Ovary (tissue), 3 donors: ENCODE results near the gene TMCO2.

Experiments
- CTCF ChIP-seq, 3 donors: fragments of 450-650 bp in 2 of 3; fragments of 200-600 bp in 1 of 3; IDR thresholded peaks; one replicate each; pipeline versions ENCODE4 v1.5.1 to v1.8.0; 2016 to 2022; ENCODE audit warnings: antibody characterized with exemption in 3 of 3, mild to moderate bottlenecking in 1 of 3
- EP300 ChIP-seq: sonication (generic); formaldehyde crosslinking; IDR thresholded peaks from one replicate; pipeline ENCODE4 v1.6.1; 2017; ENCODE audit warnings: antibody characterized with exemption
- POLR2A ChIP-seq: fragments of 450-650 bp; IDR thresholded peaks from one replicate; pipeline ENCODE4 v1.6.1; 2017; ENCODE audit warnings: antibody characterized with exemption, mild to moderate bottlenecking, moderate library complexity
- donor health status: DM: no; HTN: no; CAD: no.

GRCh38 chr1:40257313-40257687 is 9.6 kb downstream of the TMCO2 start:
- no peak for TF ChIP-seq CTCF (IDR thresholded peaks at IDR 0.05)
- no peak for TF ChIP-seq POLR2A
- TF ChIP-seq EP300 = no peak
